K562 (cell line): ENCODE measurements around the gene SRBD1. TPM values are rescaled to one million over a fixed set of nuclear protein-coding genes. Genes with fewer than 3 reads are reported as not detected.
A peak's percentile ranks its signal among the peaks of the same experiment; 100 is the strongest.

Experiments used
- ARID4B ChIP-seq: sonication (generic); formaldehyde crosslinking; IDR thresholded peaks from 2 replicates; pipeline ENCODE4 v1.8.0; 2022; ENCODE audit warnings: mild to moderate bottlenecking, missing genetic modification reagents
- ATF7 ChIP-seq: fragments of 450-650 bp; IDR thresholded peaks from 2 replicates; pipeline ENCODE4 v1.7.1; 2014; ENCODE audit warnings: mild to moderate bottlenecking, moderate library complexity
- BCOR ChIP-seq: fragments of 450-650 bp; IDR thresholded peaks from 2 replicates; pipeline ENCODE4 v1.6.1; 2016
- C11orf30 ChIP-seq: fragments of 450-650 bp; IDR thresholded peaks from 2 replicates; pipeline ENCODE4 v1.6.1; 2016; ENCODE audit warnings: low read depth, mild to moderate bottlenecking
- EHMT2 ChIP-seq: fragments of 450-650 bp; IDR thresholded peaks from 2 replicates; pipeline ENCODE4 v1.6.1; 2018; ENCODE audit warnings: antibody characterized with exemption
- ETS2 ChIP-seq: IDR thresholded peaks from 2 replicates; pipeline ENCODE4 v1.6.1; 2016; ENCODE audit warnings: borderline replicate concordance, missing genetic modification characterization, mild to moderate bottlenecking, moderate library complexity, missing compliant biosample characterization; ENCODE audit not compliant: poor library complexity, severe bottlenecking
- KLF10 ChIP-seq: fragments of 250-450 bp; sonication (Bioruptor Pico); IDR thresholded peaks from 2 replicates; pipeline ENCODE4 v1.6.1; 2021; ENCODE audit warnings: matching md5 sums
- NFE2L1 ChIP-seq: fragments of 450-650 bp; IDR thresholded peaks from 2 replicates; pipeline ENCODE4 v1.6.1; 2016; ENCODE audit warnings: missing genetic modification characterization, low read depth, mild to moderate bottlenecking, missing compliant biosample characterization, moderate library complexity, borderline replicate concordance
- NONO ChIP-seq, 2 experiments: fragments of 200-400 bp in 1 of 2; fragments of 450-650 bp in 1 of 2; formaldehyde crosslinking in 1 of 2; IDR thresholded peaks; 2 replicates each; pipeline ENCODE4 v1.6.1; 2017; ENCODE audit warnings: low read depth in 2 of 2, mild to moderate bottlenecking in 2 of 2, moderate library complexity in 2 of 2, low read length in 1 of 2
- PRPF4 ChIP-seq: fragments of 200-400 bp; formaldehyde crosslinking; IDR thresholded peaks from one replicate; pipeline ENCODE4 v1.6.1; 2017; ENCODE audit warnings: low read length, low read depth, mild to moderate bottlenecking; ENCODE audit not compliant: insufficient read depth, poor library complexity, severe bottlenecking
- RFX7 ChIP-seq: fragments of 250-450 bp; sonication (Bioruptor Pico); IDR thresholded peaks from 2 replicates; pipeline ENCODE4 v1.5.1; 2021; ENCODE audit warnings: mild to moderate bottlenecking
- SOX6 ChIP-seq: fragments of 450-650 bp; IDR thresholded peaks from 2 replicates; pipeline ENCODE4 v1.6.1; 2014; ENCODE audit warnings: mild to moderate bottlenecking
- THRAP3 ChIP-seq: fragments of 450-650 bp; IDR thresholded peaks from 2 replicates; pipeline ENCODE4 v1.6.1; 2016; ENCODE audit warnings: mild to moderate bottlenecking, inconsistent platforms, borderline replicate concordance
- ZNF134 ChIP-seq: fragments of 250-450 bp; sonication (Bioruptor Pico); conservative IDR thresholded peaks from 2 replicates; pipeline ENCODE4 v1.4.0; 2020
- ZNF175 ChIP-seq: fragments of 200-800 bp; sonication (Bioruptor generic); IDR thresholded peaks from 2 replicates; pipeline ENCODE4 v1.6.1; 2016; ENCODE audit warnings: low read depth, mild to moderate bottlenecking, missing genetic modification characterization, missing compliant biosample characterization
- ZNF197 ChIP-seq: fragments of 200-800 bp; sonication (Bioruptor generic); IDR thresholded peaks from 2 replicates; pipeline ENCODE4 v1.6.1; 2016; ENCODE audit warnings: low read depth, missing genetic modification characterization, missing compliant biosample characterization
- ZNF282 ChIP-seq: sonication (generic); formaldehyde crosslinking; IDR thresholded peaks from 2 replicates; pipeline ENCODE4 v1.8.1; 2023; ENCODE audit warnings: missing genetic modification reagents
- ZNF316 ChIP-seq: fragments of 450-650 bp; IDR thresholded peaks from 2 replicates; pipeline ENCODE4 v1.6.1; 2016
- ZNF431 ChIP-seq: sonication (generic); formaldehyde crosslinking; IDR thresholded peaks from 2 replicates; pipeline ENCODE4 v1.8.0; 2022; ENCODE audit warnings: mild to moderate bottlenecking, missing genetic modification reagents
- ZNF586 ChIP-seq: fragments of 450-650 bp; formaldehyde crosslinking; conservative IDR thresholded peaks from 2 replicates; pipeline ENCODE4 v1.4.0; 2020; ENCODE audit warnings: mild to moderate bottlenecking, moderate library complexity
- polyA plus RNA-seq, 8 experiments: library from polyadenylated mRNA; depleted of rRNA in 4 of 8; stranded (reverse) in 5 of 8; unstranded in 3 of 8; fragments of >200 nt; fragmentation: Nextera tagmentation in 2 of 8; fragmentation: Illumina TruSeq in 1 of 8; extraction: Ambion mirVana in 2 of 8; extraction: Trizol in 1 of 8; gene quantifications; 2 replicates each; pipeline versions ENCODE4 v1.2.1 to v1.2.3, GENCODE V29; 2011 to 2014; ENCODE audit warnings: inconsistent platforms in 1 of 8, missing spikeins in 1 of 8
- total RNA-seq, 7 experiments: library from RNA; depleted of rRNA in 6 of 7; stranded (reverse); fragments of >200 nt in 6 of 7; fragmentation: Illumina TruSeq in 2 of 7; extraction: Trizol in 2 of 7; gene quantifications; 2 replicates each; pipeline versions ENCODE4 v1.2.1 to v1.2.3, GENCODE V29; 2011 to 2021; ENCODE audit warnings: low replicate concordance in 1 of 7
- TF ChIP-seq, protein P1 (sequence below): fragments of 450-650 bp; IDR thresholded peaks from 2 replicates; pipeline ENCODE4 v1.6.1; 2016; ENCODE audit warnings: low read depth, mild to moderate bottlenecking, moderate library complexity
- TF ChIP-seq, protein P2 (sequence below): fragments of 250-450 bp; sonication (Bioruptor Pico); IDR thresholded peaks from 2 replicates; pipeline ENCODE4 v1.5.0; 2021; ENCODE audit warnings: mild to moderate bottlenecking, moderate library complexity

The SRBD1 gene
- total and polyA plus RNA-seq, 9 of the 15 experiments (the other 6 are each of a cell fraction or from before 2014, with no cell fraction given) = 6.9 to 23.2 (median 14.7) TPM

DNA sequence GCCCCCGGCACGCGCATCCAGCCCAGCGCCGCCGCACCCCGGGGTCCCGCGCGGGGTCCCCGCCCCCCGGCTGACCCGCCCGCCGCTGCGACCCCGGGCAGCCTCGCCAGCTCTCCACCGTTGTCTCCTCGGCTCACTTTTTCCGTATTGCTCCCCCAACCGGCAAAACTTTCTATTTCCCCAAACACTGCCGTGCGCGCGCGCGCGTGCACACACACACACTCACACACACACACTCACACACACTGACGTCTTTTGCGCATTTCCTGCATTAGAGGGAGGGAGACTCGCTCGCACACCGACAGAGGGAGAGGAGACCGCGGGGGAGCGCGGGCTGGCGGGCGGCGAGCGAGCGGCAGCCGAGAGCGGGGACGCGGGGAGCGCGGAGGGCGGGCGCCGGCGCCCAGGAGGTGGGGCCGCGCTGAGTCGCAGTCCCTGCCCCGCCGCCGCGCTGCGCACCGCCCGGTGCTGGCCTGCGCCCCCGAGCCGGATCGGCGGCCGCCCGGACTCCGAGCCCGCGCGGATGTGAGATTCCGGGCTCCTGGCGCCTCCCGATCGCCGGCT lies 39.9 kb upstream of the SRBD1 start (continued):
- TF ChIP-seq ARID4B (CRISPR knock-in tag) = peak; percentile 20; the same call in 1 of the 2 replicates
- no peak for TF ChIP-seq ZNF134 (CRISPR knock-in tag)
- no peak for TF ChIP-seq ZNF431 (CRISPR knock-in tag)
- peak; percentile 82 for TF ChIP-seq BCOR
- no peak for TF ChIP-seq ZNF316
- TF ChIP-seq, protein P1, sequence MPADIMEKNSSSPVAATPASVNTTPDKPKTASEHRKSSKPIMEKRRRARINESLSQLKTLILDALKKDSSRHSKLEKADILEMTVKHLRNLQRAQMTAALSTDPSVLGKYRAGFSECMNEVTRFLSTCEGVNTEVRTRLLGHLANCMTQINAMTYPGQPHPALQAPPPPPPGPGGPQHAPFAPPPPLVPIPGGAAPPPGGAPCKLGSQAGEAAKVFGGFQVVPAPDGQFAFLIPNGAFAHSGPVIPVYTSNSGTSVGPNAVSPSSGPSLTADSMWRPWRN = no peak
- TF ChIP-seq ZNF282 (CRISPR knock-in tag) = no peak
- no peak for TF ChIP-seq NFE2L1
- TF ChIP-seq EHMT2 = no peak
- TF ChIP-seq C11orf30 = no peak
- TF ChIP-seq ETS2 (tag) = no peak
- TF ChIP-seq, protein P2, sequence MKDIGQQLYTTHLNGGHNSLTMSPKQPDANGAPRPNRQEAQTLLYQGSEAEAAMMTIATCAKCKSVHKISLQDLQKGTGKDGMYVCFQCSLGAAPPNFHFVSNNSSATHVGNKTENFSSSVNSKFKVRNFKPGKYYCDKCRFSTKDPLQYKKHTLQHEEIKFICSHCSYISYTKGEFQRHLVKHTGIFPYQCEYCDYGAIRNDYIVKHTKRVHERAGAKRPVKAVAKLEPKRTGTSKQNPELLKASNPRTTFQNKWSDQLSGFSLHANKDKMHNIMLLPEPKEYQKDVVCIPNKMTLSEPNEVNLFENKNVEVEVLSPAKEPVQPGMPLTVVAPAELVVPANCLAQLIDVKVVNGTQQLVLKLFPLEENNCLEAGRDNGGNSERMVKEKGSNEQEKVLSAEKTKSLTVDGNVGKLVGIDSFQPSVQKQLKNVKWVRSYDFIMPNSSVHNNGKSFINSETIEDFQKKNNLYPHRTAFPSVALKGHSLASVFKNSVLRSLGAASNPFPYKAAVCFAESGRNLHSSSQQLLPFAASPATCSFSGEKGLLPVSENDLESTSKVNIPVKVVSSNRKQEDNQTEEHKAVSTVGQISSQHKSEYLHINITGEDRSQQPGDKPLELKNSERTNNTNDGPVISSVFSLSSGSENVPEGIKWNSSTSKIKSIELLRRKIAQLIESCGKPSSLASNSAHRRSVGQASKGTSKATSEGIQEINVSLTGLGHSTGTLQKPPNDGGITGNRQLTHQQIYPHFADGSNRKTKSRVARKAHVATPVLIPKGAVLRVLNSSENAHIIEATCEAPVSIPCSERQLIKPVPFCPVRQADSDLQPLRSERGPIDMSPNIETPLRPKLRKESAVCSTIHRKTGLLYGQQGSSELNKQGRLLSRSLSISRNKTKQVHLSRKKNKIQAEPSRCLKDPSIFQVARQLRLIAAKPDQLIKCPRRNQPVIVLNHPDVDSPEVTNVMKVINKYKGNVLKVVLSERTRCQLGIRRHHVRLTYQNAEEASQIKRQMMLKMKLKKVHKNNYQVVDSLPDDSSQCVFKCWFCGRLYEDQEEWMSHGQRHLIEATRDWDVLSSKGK (CRISPR knock-in tag) = no peak
- TF ChIP-seq ZNF197 (CRISPR knock-in tag) = peak; percentile 83; the same call in 1 of the 2 replicates
- TF ChIP-seq THRAP3 = no peak
- TF ChIP-seq NONO (IDR thresholded peaks at IDR 0.05; ENCODE audit: low read depth in 2 of 2, low read length in 1 of 2) = peak in 1 of 2 experiments; percentile 74; a peak in 2 of 4 replicates
- peak; percentile 68; the same call in 1 of the 2 replicates for TF ChIP-seq SOX6
- no peak for TF ChIP-seq ZNF586
- TF ChIP-seq ATF7 = peak; percentile 85
- no peak for TF ChIP-seq KLF10
- TF ChIP-seq ZNF175 = peak; percentile 60; the same call in 1 of the 2 replicates
- no peak for TF ChIP-seq PRPF4
- TF ChIP-seq RFX7 = no peak
